Testis (tissue), 2 donors: Measurements from ENCODE around the gene LENG1.

Source experiments
- POLR2A ChIP-seq: fragments of 450-650 bp; IDR thresholded peaks from one replicate; pipeline ENCODE4 v1.6.1; 2017; ENCODE audit warnings: antibody characterized with exemption, mild to moderate bottlenecking, moderate library complexity
- TF ChIP-seq, protein P1 (sequence below), 3 experiments: fragments of 450-650 bp in 2 of 3; fragments of 200-600 bp in 1 of 3; sonication (generic) in 1 of 3; IDR thresholded peaks; one replicate each; pipeline ENCODE4 v1.5.1; 2016 to 2019; ENCODE audit warnings: antibody characterized with exemption in 3 of 3, mild to moderate bottlenecking in 2 of 3, moderate library complexity in 1 of 3

DNA sequence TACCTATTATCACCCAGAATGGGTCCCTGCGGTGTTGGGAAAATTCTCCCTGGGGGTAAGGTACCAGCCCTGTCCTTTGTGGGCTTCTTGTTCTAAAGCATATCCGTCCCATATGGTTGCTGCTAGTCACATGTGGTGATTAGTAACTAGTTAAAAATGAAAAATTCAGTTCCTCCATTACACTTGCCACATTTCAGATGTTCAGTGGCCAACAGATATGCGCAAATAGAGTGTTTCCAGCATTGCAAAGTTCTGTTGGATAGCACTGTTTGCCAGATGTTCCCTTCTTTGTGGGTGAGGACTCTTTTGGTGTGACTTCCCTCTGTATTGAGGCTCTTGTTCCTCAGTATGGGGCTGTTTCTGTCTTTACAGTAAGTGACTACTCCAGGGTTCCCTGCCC lies 18.2 kb downstream of the LENG1 start:
- TF ChIP-seq, protein P1, sequence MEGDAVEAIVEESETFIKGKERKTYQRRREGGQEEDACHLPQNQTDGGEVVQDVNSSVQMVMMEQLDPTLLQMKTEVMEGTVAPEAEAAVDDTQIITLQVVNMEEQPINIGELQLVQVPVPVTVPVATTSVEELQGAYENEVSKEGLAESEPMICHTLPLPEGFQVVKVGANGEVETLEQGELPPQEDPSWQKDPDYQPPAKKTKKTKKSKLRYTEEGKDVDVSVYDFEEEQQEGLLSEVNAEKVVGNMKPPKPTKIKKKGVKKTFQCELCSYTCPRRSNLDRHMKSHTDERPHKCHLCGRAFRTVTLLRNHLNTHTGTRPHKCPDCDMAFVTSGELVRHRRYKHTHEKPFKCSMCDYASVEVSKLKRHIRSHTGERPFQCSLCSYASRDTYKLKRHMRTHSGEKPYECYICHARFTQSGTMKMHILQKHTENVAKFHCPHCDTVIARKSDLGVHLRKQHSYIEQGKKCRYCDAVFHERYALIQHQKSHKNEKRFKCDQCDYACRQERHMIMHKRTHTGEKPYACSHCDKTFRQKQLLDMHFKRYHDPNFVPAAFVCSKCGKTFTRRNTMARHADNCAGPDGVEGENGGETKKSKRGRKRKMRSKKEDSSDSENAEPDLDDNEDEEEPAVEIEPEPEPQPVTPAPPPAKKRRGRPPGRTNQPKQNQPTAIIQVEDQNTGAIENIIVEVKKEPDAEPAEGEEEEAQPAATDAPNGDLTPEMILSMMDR (IDR thresholded peaks at IDR 0.05) = no peak
- TF ChIP-seq POLR2A = no peak
